H1 (cell line): ENCODE measurements around the gene ANAPC7. TPM values are rescaled to one million over a fixed set of nuclear protein-coding genes. Genes with fewer than 3 reads are reported as not detected.

ENCODE experiments used
- ASH2L ChIP-seq: fragments of 200-600, 300-600 bp; sonication (generic); IDR thresholded peaks from one replicate; pipeline ENCODE4 v1.7.1; 2017; ENCODE audit warnings: low read length
- HDAC2 ChIP-seq, 2 experiments: fragments of 300-600 bp in 1 of 2; sonication (generic) in 1 of 2; IDR thresholded peaks; 2 replicates each; pipeline ENCODE4 v1.6.1; 2011 to 2012; ENCODE audit warnings: low read depth in 2 of 2, low read length in 2 of 2, mild to moderate bottlenecking in 2 of 2, moderate library complexity in 2 of 2, borderline replicate concordance in 1 of 2, inconsistent platforms in 1 of 2
- KDM4A ChIP-seq: IDR thresholded peaks from one replicate; pipeline ENCODE4 v1.7.1; 2012; ENCODE audit warnings: low read depth, mild to moderate bottlenecking, moderate library complexity, low read length, inconsistent platforms; ENCODE audit not compliant: severe bottlenecking
- PHF8 ChIP-seq: fragments of 200-600 bp; sonication (generic); conservative IDR thresholded peaks from 2 replicates; pipeline ENCODE4 v1.7.1; 2012; ENCODE audit warnings: low read depth, mild to moderate bottlenecking, inconsistent platforms, low read length, moderate library complexity
- RNF2 ChIP-seq: fragments of 200-900, 300-1000 bp; sonication (generic); IDR thresholded peaks from 2 replicates; pipeline ENCODE4 v1.7.1; 2016; ENCODE audit warnings: borderline replicate concordance, low read depth, mild to moderate bottlenecking, antibody characterized with exemption, low read length; ENCODE audit not compliant: poor library complexity, severe bottlenecking; ENCODE audit errors: missing control alignments
- SRF ChIP-seq: IDR thresholded peaks from 2 replicates; pipeline ENCODE4 v1.6.1; 2011; ENCODE audit warnings: mild to moderate bottlenecking, low read depth, low read length, moderate library complexity
- polyA plus RNA-seq, 7 experiments: library from polyadenylated mRNA; depleted of rRNA in 3 of 7; stranded (reverse) in 5 of 7; unstranded in 2 of 7; fragments of >200 nt in 5 of 7; fragments of 200-250 nt in 2 of 7; gene quantifications; 1 replicate in 5 of 7; 2 replicates in 1 of 7; 4 replicates in 1 of 7; pipeline versions ENCODE4 v1.2.1 to v1.2.3, GENCODE V29; 2011 to 2013; ENCODE audit warnings: missing spikeins in 2 of 7, mixed read lengths in 2 of 7
- total RNA-seq: library from RNA; stranded (reverse); fragmentation: NEBNext Ultra II Directional; extraction: Animal tissue kit (Norgen Biotek cat#: 25700); gene quantifications from 2 replicates; pipeline ENCODE4 v1.2.1, GENCODE V29; 2021

Gene ANAPC7
- total and polyA plus RNA-seq, 2 of the 8 experiments (the other 6 are each of a cell fraction or from before 2014, with no cell fraction given): 72.8 to 105 TPM

DNA sequence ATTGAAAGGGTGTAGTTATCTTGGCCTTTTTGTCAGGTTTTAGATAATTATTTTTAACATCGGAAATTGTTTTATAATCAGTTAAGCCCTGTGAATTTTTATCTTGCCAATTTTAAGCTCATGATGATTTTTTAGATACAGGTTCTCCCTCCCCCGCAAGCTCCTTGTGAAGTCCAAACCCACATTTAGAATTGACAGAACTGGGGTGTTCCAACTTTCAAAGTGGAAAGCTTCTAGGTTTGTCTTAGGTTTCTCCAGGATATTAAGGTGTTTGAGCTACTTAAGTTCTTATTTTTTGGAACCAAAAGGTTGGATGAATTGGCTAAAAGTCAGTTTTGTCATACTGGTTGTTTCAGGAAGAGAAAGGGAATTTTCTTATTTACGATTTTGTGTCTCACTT, 73.4 kb downstream of the ANAPC7 start (continued):
- no peak for TF ChIP-seq ASH2L
- TF ChIP-seq KDM4A: no peak
- no peak for TF ChIP-seq PHF8
- no peak for TF ChIP-seq RNF2
- no peak for TF ChIP-seq SRF
- TF ChIP-seq HDAC2 (IDR thresholded peaks at IDR 0.05; ENCODE audit: borderline replicate concordance in 1 of 2, low read depth in 2 of 2, low read length in 2 of 2): no peak
- TF ChIP-seq, all 59 proteins: peak for 0
